ENCODE data around the gene RELCH.
A peak's percentile ranks its signal among the peaks of the same experiment; 100 is the strongest.

Gene RELCH

DNA sequence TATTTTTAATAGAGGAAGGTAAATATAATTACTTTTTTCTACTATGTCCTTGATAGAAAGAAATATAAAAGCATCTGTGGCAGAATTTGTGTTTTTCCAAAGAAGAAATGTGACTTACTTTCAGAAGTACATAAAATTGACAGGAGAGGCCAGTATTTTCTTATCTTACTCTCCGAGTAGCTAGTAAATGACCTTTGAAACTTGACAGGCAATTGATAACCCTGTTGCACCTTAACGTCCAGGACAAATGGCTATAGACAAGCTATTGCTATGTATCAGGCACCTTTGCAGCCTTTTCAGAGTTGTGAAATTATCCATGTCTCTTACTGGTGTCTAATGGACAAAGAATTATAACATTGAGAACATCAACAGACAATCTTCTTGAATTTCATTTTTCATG, 75.0 kb downstream of the RELCH start:
- no peak for DNase-seq

DNA sequence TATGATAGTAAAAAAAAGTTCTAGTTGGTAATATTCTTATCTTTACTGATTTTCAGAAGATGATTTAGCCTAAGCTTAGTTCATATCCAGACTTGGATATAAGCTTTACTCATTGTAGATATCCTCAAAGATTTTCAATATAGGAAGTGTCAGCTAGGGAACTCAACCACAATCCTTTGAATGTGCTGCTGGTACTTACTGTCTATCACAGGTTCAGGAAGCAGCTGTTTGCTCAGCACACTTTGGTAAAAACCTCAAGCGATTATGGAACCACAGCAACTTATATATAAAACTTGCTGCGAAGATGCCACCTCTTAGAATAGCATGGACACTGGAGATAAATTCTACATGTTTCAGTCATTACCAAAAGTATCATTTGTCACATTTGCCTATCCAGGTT, 77.9 kb downstream of the RELCH start:
- peak; percentile 84 for DNase-seq

DNA sequence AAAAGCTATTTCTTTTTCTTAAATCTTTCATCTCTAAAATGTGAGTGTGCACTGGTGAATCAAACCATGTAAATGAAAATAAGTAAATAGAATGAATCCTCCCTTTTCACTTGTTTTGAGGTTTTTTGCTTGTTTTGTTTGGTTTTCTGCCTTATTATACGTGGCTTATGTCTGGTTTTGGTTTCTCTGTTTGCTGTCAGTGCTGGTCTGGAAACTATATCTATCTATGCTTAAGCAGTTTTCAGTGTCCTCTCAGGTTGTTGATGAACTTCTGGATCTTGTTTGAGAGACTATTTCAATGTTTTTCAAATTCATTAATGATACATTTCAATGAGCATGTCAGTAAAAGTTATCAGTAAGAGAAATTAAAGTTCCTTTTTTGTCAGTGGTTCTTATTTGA, 90.0 kb downstream of the RELCH start:
- no peak for DNase-seq

DNA sequence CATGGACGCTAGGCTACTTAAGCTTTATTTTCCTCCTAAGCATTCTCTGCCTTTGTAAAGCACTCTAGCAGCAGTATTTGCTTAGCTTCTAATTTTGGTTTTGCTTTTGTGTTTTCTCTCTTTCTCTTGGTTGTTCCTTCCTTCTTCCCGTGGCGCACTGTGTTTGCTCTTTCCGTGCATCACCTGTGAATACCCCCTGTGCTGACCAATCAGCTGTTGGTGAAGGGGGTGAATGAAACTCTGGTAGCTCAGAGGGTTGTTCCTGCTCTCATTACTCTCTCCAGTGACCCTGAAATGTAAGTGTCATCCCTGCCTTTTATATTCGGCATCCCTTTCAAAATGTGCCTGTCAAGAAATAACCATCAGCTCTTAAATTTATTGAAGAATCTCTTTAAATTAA, 92.5 kb downstream of the RELCH start:
- no peak for DNase-seq

DNA sequence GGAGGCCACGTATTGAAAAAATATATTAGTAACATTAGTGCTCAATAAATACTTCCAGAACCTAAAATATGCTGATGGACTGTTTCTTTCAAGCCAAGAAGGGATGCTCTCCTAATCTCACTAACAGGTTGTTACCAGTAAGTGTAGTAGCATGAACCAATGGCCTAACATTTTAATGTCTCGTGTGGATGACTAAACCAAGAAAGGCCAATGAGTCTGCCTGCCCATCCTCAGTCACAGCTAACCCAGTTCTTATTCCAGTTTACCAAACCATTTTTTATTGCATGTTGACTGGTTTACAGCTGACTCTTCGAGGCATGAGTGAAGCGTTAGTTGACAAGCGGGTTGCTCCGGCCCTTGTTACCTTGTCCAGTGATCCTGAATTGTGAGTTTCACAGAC, 93.0 kb downstream of the RELCH start:
- DNase-seq: no peak

DNA sequence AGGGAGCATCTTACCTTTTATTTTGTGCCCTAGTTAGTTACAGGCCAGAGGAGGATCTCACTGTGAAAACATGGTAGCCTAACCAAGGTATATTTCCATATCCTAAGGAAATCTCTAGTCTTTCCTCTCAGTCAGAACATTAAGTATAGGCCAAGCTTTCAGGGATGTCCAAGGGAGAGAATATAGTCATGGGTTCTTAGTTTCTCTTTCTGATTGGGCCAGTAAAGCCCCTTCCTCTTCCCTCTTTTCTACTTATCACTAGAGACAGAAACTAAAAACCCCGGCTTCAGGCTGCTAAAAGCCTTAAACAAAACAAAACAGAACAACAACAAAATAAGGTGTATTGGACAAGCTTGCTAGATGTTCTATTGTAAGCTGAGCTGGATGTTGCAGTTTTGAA, 93.7 kb downstream of the RELCH start:
- DNase-seq: no peak

DNA sequence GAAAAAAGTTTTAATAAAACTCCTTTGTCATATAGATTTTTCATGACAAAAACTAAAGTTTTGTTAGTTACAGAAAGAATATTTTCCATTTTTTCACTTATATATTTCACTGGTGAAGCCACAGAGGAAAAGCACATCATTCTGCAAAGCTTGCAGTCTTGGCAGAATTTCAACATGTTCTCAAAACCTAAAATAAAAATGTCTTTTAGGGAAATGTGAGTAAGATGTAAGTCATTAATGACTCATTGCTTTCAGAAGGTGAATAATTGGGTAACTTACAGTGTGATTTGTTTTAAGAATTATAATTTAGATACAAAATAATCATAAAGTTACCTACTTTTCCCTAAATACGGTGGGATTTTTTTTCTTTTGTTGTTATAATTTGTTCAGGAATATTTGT, 94.6 kb downstream of the RELCH start:
- no peak for DNase-seq

DNA sequence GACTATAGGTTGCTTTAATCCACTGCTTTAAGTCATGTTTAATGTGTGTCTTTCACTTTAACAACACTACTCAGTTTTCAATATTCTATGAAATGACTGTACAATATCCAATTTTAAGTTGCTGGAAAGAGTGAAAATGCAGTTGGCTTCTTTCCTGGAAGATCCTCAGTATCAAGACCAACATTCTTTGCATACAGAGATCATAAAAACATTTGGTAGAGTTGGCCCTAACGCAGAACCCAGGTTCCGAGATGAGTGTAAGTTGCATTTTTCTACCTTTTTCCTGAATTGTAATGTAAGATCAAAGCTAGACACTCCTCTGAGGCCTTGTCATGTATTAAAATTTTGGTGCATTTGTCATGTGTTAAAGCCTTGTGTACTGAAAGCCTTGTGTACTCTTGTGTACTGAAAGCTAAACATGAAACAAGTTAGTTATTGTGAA, 95.2 kb downstream of the RELCH start:
- DNase-seq: no peak

DNA sequence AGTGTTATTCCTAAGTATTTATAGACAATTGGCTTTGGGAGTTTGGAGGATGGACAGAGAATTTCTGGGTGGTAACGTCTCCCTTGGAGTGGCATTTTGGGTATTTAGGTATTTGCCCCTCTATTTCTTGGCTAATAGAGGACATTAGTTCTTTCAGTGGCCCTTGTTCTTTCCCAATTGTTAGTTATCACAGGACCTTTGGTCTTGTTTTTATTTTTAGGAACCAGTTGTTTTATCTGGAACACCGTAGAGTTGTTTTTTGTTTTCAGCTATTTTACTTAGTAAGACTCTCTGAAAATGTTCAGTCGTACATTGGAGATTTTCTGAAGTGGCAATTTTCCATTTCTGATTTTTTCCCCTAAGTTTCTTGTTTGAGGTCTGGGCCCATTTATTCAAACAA, 97.6 kb downstream of the RELCH start:
- DNase-seq: no peak

DNA sequence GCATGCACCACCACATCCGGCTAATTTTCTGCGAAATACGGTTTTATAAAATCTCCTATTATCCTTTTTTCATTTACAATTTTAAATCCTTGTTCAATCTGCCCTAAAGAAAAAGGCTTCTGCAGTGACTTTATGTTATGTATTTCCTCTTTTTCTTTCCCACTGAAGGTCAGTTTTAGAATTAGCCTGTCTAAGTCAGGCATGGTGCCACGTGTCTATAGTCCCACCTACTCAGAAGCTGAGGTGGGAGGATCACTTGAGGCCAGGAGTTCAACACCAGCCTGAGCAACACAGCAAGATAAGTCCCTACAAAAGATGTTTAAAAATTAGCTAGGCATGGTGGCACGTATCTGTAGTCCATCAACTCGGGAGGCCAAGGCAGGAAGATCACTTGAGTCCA, 98.2 kb downstream of the RELCH start:
- no peak for DNase-seq

DNA sequence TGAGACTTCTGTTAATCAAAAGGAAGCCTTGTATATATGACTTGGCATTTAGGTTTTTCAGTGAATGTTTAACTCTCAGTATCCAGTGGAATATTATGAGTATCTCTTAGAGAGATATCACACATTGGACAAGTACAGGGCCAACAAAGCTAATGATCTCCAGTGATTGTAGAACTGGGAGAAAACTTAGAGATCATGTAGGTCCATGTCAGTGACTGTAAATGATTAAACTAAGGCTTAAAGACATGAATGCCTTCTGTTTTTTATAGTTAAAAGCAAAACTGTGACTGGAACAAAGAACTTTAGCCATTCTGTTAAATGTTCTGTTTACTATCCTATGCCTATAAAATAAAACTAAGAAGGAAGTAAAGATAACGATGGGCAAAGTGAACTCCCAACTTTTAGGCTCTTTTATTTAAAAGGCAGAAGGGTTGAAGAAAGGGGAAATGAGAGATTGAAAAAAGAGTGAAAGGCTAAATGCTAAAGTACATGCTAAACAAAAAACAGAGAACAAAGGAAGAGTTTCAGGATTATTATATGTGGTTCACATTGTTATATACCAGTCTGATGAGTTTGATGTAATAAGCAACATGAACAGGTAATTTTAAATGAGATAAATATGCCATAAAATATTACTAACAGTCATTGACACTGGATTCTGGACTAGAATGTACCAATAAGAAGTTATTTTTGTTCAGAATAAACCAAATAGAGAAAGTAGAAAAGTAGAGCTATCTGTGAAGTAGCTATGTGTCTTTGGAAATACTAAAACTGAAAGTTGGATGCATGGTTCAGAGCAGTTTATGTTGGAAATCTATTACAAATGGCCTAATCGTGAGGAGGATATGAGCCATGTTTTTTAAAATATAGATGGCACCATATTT, 101.0 kb downstream of the RELCH start:
- DNase-seq: no peak

DNA sequence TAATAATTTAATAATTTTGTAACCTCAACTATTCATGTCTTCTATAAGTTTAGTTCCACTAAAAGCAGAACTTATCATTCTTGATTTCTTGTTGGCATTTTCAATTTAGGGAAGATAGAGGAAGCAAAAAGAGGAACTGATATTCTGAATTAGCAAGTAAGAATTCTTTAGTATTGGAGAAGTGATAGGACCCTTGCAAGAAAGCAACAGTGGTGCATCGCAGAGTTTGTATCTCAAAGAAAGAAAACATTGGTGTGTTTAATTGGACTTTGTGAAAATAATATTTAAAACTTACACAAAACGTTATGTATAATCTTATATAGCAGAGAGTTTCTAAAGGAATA, 101.6 kb downstream of the RELCH start:
- DNase-seq: peak; percentile 46

DNA sequence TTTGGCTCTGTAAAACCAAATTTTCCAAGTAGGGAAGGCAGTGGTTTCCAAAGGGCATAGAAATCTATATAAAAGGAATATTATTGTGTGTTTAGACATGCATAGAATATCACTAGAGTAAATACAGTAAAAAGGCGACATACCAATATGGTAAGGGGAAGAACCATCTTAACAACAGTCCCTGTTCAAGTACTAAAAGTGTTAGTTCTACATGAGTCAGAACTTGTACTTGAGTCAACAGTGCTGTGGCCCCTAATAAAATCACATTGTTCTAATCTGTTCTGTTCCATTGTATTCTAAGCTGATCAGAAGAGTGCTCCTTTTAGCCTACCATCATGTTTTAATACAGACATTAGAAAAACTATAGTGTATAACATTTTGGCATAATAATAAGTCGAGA, 102.0 kb downstream of the RELCH start:
- DNase-seq: no peak

DNA sequence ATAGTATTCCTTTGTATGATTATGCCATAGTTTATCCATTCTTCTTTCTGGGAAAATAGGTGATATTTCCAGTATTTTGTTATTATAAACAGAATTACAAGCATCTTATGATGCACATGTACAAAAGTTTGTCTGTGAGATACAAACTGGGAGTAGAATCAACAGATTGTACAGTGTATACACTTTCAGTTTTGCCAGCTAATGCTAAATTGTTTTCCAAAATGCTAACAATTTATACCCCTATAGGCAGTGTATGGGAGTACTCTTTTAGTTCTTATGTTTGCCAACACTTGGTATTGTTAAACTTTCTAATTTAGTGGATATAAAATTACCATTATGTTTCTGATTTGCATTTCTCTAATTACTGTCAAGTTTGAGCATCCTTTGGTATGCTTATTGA, 107.0 kb downstream of the RELCH start:
- DNase-seq: no peak

DNA sequence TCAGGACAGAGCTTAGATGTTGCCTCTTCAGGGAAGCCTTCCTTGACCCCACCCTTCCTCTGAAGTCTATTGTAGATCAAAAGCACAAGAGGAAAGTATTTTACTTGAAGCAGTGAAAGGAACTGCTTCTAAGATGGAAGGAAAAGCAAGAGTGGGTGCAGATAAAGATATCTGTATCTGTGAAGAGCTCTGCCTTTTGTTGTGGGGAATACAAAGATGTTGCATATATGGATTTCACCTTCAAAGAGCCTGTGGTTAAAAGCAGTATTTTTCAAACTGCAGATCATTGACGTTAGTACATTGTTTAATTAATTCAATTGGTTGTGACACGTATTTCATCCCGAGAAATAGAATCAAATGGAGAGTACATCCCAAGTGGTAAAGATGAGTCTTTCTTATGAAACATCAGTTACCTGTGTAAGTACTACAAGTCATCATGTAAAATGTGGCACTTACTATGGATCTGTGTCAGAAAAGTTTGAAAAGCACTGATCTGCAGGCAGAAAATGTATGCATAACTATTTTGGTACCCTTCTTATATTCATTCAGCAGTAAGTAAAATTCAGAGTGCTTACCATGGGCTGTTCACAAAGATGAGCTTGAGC, 113.4 kb downstream of the RELCH start:
- DNase-seq: no peak

DNA sequence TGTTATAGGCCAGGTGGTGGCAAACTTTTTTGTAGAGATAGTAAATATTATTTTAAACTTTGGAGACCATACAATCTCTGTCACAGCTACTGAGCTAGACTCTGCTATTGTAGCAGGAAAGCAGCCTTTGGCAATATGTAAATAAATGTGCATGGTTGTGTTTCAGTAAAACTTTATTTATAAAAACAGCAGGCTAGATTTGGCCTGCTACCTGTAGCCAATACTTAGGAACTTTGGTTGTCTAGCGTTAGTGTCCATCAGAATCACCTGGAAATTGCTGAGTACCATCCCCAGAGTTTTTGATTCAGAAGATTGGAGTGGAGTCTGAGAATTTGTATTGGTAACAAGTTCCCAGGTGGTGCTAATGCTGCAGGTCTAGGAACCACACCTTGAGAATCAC, 114.3 kb downstream of the RELCH start:
- DNase-seq: no peak

DNA sequence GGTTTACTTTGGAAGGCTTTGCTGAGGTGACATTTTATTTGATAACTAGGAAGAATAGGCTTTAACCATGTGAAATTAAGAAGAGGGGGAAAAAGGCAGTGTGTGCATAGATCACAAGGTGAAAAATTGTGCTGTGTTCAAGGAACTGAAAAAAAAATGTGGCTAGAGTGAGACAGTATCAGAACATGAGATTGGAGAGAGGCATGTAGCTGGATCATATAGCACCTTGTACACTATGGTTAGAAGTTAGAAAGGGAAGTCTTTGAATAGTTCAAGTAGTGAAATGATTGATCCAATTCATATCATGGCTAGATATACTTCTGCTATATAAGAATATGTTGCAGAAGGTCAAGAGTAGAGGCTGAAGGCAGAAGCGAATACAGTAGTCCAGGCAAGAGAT, 125.8 kb downstream of the RELCH start:
- DNase-seq: no peak

DNA sequence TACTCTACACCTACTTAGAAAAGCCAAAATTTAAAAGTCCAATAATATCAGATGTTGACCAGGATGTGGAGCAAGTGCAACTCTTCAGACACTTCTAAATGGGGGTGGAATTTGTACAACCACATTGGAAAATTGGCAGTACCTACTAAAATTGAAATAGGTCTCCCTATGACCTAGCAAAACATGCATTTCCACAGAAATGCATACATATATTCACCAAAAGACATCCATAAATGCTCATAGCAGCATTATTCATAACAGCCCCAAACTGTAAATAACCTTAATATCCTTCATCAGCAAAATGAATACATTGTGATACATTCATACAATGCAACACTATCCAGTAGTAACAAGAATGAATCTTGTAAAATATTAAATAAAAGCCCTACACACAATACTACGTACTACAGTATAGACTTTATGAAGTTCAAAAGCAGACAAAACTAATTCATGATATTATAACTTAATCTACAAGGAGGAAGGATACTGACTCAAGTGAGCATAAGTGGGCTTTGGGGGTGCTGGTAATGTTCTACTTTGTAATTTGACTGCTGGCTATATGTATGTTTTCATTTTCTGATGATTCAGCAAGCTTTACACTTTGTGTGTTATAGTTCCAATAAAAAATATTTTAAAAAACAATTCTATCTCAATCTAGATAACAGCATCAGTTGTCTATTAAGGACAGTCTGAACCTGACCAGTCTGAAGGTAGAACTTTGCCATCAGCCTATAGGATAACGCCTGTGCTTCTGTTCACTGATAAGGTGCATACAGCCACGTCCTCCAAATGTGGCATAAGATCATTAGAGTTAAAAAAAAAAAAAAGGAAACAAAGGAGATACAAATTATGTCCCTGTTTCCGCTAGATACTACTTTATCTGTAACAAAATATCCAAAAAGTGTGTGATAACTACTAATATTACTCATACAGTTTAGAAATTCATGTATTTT, 131.4 kb downstream of the RELCH start:
- peak; percentile 66 for DNase-seq

DNA sequence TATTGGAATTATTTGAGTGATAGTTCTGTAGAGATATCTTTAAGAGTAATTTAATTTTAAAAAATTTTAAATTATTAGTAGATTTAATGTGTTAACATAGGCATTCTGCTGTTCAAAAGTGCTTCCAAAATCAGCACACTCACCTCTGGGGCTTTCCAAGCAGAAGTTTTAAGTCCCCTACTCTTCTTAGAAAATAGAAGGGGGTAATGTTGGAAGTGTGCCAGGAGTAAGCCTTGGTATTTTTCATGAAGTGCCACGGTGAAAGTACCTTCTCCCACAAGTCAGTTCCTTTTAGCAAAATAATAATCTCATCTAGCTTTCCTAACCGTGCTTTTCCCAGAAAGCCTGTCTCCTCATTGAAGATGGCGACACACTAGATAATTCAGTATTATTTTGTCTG, 134.1 kb downstream of the RELCH start:
- no peak for DNase-seq

DNA sequence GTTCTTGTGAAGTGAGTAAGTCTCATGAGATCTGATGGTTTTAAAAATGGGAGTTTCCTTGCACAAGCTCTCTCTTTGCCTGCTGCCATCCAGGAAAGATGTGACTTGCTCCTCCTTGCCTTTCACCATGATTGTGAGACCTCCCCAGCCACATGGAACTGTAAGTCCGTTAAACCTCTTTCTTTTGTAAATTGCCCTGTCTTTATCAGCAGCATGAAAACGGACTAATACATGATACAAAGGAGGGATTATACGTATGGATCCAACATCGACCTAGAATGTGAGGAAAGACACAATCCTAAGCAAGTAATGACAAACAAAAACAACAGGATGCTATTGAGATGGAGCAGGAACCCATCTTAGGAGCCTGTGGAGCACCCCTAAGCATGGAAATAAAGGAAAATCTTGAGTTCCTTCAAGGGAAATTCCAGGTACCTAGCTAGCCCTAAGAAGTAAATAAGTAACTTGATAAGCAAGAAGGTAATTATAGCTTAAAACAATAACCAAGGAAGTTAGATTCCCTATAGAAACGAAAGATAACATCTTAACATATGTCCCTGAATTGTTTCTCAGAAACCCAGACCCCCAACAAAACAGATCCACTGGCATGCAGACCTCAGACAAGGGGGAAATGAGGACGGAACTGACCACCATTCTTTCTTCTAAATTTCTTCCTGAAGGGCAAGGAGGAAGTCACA, 136.6 kb downstream of the RELCH start:
- DNase-seq: no peak

DNA sequence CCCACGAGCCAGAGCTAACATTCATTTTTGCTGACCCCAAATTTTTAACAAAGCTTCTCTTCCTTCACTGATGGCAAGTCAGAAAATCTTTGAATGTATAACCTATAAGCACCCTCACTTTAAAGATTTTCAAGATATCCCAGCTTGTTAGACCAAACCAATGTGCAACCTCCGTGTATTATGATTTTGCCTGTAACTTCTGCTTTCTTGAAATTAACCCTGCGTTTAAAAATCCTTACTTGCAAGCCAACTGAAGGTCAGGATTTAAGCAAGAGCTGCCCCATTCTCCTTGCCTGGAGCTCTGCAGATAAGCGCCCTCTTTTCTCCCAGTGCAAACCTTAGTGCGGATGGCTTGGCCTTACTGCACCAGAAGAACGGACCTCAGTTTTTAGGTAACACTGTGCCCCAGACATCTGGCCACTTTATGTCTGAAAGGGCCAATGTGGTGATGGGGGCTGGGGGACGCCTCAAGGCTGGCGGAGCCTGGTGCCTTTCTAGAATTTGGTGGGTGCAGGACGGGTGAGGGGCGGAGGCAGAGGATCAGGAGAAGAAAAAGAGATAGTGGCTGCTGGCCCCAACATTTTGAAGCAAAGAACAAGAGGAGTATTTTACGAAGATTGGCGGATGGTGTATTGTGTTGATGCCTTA, 137.2 kb downstream of the RELCH start:
- peak; percentile 48 for DNase-seq
